ENCODE results near the gene CACFD1.

DNA sequence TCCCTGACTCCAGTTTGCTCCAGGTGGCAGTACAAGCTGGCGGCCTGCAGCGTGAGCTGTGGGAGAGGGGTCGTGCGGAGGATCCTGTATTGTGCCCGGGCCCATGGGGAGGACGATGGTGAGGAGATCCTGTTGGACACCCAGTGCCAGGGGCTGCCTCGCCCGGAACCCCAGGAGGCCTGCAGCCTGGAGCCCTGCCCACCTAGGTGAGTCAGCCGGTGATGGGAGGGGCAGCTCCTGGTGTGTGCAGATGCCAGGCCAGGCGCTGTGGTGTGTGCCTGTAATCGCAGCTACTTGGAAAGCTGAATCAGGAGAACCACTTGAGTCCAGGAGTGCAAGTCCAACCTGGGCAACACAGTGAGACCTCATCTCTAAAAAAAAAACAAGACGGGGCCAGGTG lies 10.0 kb upstream of the CACFD1 start:
- TF ChIP-seq, protein P1, sequence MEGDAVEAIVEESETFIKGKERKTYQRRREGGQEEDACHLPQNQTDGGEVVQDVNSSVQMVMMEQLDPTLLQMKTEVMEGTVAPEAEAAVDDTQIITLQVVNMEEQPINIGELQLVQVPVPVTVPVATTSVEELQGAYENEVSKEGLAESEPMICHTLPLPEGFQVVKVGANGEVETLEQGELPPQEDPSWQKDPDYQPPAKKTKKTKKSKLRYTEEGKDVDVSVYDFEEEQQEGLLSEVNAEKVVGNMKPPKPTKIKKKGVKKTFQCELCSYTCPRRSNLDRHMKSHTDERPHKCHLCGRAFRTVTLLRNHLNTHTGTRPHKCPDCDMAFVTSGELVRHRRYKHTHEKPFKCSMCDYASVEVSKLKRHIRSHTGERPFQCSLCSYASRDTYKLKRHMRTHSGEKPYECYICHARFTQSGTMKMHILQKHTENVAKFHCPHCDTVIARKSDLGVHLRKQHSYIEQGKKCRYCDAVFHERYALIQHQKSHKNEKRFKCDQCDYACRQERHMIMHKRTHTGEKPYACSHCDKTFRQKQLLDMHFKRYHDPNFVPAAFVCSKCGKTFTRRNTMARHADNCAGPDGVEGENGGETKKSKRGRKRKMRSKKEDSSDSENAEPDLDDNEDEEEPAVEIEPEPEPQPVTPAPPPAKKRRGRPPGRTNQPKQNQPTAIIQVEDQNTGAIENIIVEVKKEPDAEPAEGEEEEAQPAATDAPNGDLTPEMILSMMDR (IDR thresholded peaks at IDR 0.05; ENCODE audit: insufficient read depth, low read depth, low read length): no peak
- no peak for TF ChIP-seq EZH2 (IDR thresholded peaks at IDR 0.05; ENCODE audit: insufficient read depth, low read length)
